MM.1S (cell line): ENCODE results near the gene PDHA1.

Source experiments
- DNase-seq: peaks from one replicate; pipeline ENCODE4 v3.0.0-alpha.2; 2015
- H2AFZ ChIP-seq: fragments of 300-600 bp; sonication (generic); 2 replicates; pipeline ENCODE4 v1.6.0; 2016; ENCODE audit warnings: antibody characterized with exemption, low read length
- H3F3A ChIP-seq: fragments of 300-600 bp; sonication (generic); 2 replicates; pipeline ENCODE4 v1.6.1; 2016; ENCODE audit warnings: mild to moderate bottlenecking, antibody characterized with exemption, low read length, moderate library complexity, mixed read lengths; ENCODE audit not compliant: insufficient read depth
- H3K27ac ChIP-seq: fragments of 300-600 bp; sonication (generic); 2 replicates; pipeline ENCODE4 v1.5.1; 2016; ENCODE audit warnings: mild to moderate bottlenecking, low read length
- H3K27me3 ChIP-seq: fragments of 300-600 bp; sonication (generic); replicated peaks from 2 replicates; pipeline ENCODE4 v1.6.0; 2016; ENCODE audit warnings: low read length; ENCODE audit not compliant: insufficient read depth
- H3K36me3 ChIP-seq: fragments of 300-600 bp; sonication (generic); replicated peaks from 2 replicates; pipeline ENCODE4 v1.6.1; 2016; ENCODE audit warnings: mild to moderate bottlenecking, low read length, mixed read lengths; ENCODE audit not compliant: insufficient read depth
- H3K4me1 ChIP-seq: fragments of 300-600 bp; sonication (generic); 2 replicates; pipeline ENCODE4 v1.6.1; 2016; ENCODE audit warnings: low read length, mixed read lengths
- H3K4me2 ChIP-seq: fragments of 300-600 bp; sonication (generic); 2 replicates; pipeline ENCODE4 v1.6.0; 2016; ENCODE audit warnings: low read depth, low read length
- H3K4me3 ChIP-seq: fragments of 300-600 bp; sonication (generic); 2 replicates; pipeline ENCODE4 v1.5.1; 2016; ENCODE audit warnings: low read length, mixed read lengths
- H3K79me2 ChIP-seq: fragments of 300-600 bp; sonication (generic); 2 replicates; pipeline ENCODE4 v1.6.1; 2016; ENCODE audit warnings: mixed run types, low read length, mixed read lengths
- H3K9ac ChIP-seq: fragments of 300-600 bp; sonication (generic); 2 replicates; pipeline ENCODE4 v1.6.1; 2016; ENCODE audit warnings: low read length, mixed read lengths
- H3K9me2 ChIP-seq: fragments of 300-600 bp; sonication (generic); replicated peaks from 2 replicates; pipeline ENCODE4 v1.6.1; 2016; ENCODE audit warnings: mild to moderate bottlenecking, low read length, mixed read lengths; ENCODE audit not compliant: insufficient read depth
- H3K9me3 ChIP-seq: fragments of 300-600 bp; sonication (generic); replicated peaks from 2 replicates; pipeline ENCODE4 v1.6.1; 2016; ENCODE audit warnings: mild to moderate bottlenecking, low read length, mixed read lengths; ENCODE audit not compliant: insufficient read depth
- H4K20me1 ChIP-seq: fragments of 300-600 bp; sonication (generic); 2 replicates; pipeline ENCODE4 v1.6.1; 2016; ENCODE audit warnings: mild to moderate bottlenecking, low read length, moderate library complexity, mixed read lengths; ENCODE audit not compliant: insufficient read depth
- CTCF ChIP-seq: fragments of 300-600 bp; sonication (generic); IDR thresholded peaks from 2 replicates; pipeline ENCODE4 v1.5.1; 2016; ENCODE audit warnings: antibody characterized with exemption, low read length, mixed read lengths
- EZH2 ChIP-seq: fragments of 300-600 bp; sonication (generic); optimal IDR thresholded peaks from 2 replicates; pipeline ENCODE3; 2017; ENCODE audit warnings: low read depth, mild to moderate bottlenecking, antibody characterized with exemption, low read length, mixed read lengths
- EZH2phosphoT487 ChIP-seq: fragments of 300-600 bp; sonication (generic); IDR thresholded peaks from 2 replicates; pipeline ENCODE4 v1.6.1; 2018; ENCODE audit warnings: antibody characterized with exemption, low read length

Gene PDHA1

GRCh38 chrX:19403696-19404095 is 60.0 kb downstream of the PDHA1 start:
- H3K27me3 ChIP-seq, result no peaks in the 10 kb centered on the region
- H3F3A ChIP-seq, result no peaks in the 10 kb centered on the region
- H3K4me3 ChIP-seq, result no peak overlapping the region
- H3K79me2 ChIP-seq, result no peaks in the 10 kb centered on the region
- H3K36me3 ChIP-seq, result no peaks in the 10 kb centered on the region
- H3K4me2 ChIP-seq, result no peak overlapping the region
- H2AFZ ChIP-seq, result no peak overlapping the region
- DNase-seq, result no peak
- no peaks in the 10 kb centered on the region for H3K9me2 ChIP-seq
- H3K27ac ChIP-seq, result no peak overlapping the region
- TF ChIP-seq EZH2, result no peak
- TF ChIP-seq EZH2phosphoT487, result no peak
- no peak for TF ChIP-seq CTCF
- no peak overlapping the region for H3K9ac ChIP-seq
- no peaks in the 10 kb centered on the region for H3K4me1 ChIP-seq
- no peaks in the 10 kb centered on the region for H3K9me3 ChIP-seq
- H4K20me1 ChIP-seq, result no peaks in the 10 kb centered on the region

- Histone ChIP-seq H3K9me3 (no peaks in the 10 kb centered on the region), H4K20me1 (no peaks in the 10 kb centered on the region), H3K9ac (no peak overlapping the region), H3K36me3 (no peaks in the 10 kb centered on the region), H3K4me1 (no peaks in the 10 kb centered on the region), H2AFZ (no peak overlapping the region), H3K4me3 (no peak overlapping the region), H3K9me2 (no peaks in the 10 kb centered on the region), H3K27ac (no peak overlapping the region), H3K79me2 (no peaks in the 10 kb centered on the region), H3F3A (no peaks in the 10 kb centered on the region), H3K4me2 (no peak overlapping the region), H3K27me3 (no peaks in the 10 kb centered on the region)
- TF ChIP-seq EZH2 (no peak), CTCF (no peak), EZH2phosphoT487 (no peak)
- DNase-seq, result no peak
These were observed 66.5 kb downstream of the PDHA1 start for GRCh38 chrX:19410259-19410658.
